ENCODE measurements around the gene CARD19.

DNA sequence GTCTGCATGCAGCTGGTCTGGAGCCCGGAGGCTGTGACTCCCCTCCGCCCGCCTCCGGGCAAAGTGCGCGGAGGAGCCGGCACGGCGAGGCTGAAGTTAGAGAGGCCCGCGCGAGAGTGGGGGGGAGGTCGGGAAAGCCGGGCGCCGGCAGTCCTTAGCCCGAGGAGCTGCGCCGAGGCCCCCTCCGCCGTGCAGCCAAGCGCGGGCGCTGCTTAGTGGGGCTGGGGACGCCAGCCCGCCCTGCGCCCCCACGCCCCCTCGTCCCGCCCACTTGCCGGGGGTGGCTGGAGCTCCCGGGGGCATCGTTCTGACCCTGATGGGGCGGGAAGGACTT lies 37.6 kb downstream of the CARD19 start:
- TF ChIP-seq, protein P1, sequence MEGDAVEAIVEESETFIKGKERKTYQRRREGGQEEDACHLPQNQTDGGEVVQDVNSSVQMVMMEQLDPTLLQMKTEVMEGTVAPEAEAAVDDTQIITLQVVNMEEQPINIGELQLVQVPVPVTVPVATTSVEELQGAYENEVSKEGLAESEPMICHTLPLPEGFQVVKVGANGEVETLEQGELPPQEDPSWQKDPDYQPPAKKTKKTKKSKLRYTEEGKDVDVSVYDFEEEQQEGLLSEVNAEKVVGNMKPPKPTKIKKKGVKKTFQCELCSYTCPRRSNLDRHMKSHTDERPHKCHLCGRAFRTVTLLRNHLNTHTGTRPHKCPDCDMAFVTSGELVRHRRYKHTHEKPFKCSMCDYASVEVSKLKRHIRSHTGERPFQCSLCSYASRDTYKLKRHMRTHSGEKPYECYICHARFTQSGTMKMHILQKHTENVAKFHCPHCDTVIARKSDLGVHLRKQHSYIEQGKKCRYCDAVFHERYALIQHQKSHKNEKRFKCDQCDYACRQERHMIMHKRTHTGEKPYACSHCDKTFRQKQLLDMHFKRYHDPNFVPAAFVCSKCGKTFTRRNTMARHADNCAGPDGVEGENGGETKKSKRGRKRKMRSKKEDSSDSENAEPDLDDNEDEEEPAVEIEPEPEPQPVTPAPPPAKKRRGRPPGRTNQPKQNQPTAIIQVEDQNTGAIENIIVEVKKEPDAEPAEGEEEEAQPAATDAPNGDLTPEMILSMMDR (conservative IDR thresholded peaks at IDR 0.05; ENCODE audit: low read depth in 2 of 2), result no peak
- no peak for TF ChIP-seq EZH2 (IDR thresholded peaks at IDR 0.05; ENCODE audit: low read depth, unreplicated experiment)
- TF ChIP-seq EZH2phosphoT487 (IDR thresholded peaks at IDR 0.05; ENCODE audit: unreplicated experiment), result no peak
- TF ChIP-seq, protein P2, sequence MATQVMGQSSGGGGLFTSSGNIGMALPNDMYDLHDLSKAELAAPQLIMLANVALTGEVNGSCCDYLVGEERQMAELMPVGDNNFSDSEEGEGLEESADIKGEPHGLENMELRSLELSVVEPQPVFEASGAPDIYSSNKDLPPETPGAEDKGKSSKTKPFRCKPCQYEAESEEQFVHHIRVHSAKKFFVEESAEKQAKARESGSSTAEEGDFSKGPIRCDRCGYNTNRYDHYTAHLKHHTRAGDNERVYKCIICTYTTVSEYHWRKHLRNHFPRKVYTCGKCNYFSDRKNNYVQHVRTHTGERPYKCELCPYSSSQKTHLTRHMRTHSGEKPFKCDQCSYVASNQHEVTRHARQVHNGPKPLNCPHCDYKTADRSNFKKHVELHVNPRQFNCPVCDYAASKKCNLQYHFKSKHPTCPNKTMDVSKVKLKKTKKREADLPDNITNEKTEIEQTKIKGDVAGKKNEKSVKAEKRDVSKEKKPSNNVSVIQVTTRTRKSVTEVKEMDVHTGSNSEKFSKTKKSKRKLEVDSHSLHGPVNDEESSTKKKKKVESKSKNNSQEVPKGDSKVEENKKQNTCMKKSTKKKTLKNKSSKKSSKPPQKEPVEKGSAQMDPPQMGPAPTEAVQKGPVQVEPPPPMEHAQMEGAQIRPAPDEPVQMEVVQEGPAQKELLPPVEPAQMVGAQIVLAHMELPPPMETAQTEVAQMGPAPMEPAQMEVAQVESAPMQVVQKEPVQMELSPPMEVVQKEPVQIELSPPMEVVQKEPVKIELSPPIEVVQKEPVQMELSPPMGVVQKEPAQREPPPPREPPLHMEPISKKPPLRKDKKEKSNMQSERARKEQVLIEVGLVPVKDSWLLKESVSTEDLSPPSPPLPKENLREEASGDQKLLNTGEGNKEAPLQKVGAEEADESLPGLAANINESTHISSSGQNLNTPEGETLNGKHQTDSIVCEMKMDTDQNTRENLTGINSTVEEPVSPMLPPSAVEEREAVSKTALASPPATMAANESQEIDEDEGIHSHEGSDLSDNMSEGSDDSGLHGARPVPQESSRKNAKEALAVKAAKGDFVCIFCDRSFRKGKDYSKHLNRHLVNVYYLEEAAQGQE (IDR thresholded peaks at IDR 0.05; ENCODE audit: unreplicated experiment), result no peak
- no peak for TF ChIP-seq ZNF331 (CRISPR knock-in tag; IDR thresholded peaks at IDR 0.05; ENCODE audit: low read depth)
- TF ChIP-seq POLR2AphosphoS5 (IDR thresholded peaks at IDR 0.05; ENCODE audit: low read depth), result no peak
- TF ChIP-seq CREB1 (CRISPR knock-in tag; IDR thresholded peaks at IDR 0.05; ENCODE audit: low read depth), result no peak
- no peak for TF ChIP-seq JUNB (IDR thresholded peaks at IDR 0.05; ENCODE audit: unreplicated experiment)
- no peak for TF ChIP-seq STAT1 (IDR thresholded peaks at IDR 0.05; ENCODE audit: unreplicated experiment)
